ENCODE measurements around the gene MAGI2.
"Not testable (repeated sequence)": the region's sequence is repeated elsewhere in the genome, so short reads cannot be mapped to it uniquely, and the experiment has no call there.

The MAGI2 gene

GRCh38 chr7:78326876-78327275 lies 1126.6 kb downstream of the MAGI2 start:
- no peak for DNase-seq

DNA sequence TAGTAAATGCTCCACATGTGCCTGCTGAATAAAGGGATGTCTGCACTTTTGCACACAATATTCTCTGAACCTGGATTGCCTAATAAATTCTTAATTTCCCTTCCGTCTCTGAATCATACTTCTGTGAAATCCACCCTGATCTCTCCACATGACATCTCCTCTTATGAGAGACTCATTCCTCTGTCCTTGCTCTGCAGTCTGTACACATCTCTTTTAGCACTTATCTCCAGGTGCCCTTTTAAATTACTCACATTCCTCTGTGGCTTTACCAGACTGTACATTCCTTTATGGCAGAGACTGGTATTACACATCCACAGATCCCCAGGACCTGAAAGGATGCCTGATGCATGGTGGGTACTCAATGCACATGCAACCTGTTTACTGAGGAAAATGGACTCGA lies 1127.3 kb downstream of the MAGI2 start:
- DNase-seq: no peak

DNA sequence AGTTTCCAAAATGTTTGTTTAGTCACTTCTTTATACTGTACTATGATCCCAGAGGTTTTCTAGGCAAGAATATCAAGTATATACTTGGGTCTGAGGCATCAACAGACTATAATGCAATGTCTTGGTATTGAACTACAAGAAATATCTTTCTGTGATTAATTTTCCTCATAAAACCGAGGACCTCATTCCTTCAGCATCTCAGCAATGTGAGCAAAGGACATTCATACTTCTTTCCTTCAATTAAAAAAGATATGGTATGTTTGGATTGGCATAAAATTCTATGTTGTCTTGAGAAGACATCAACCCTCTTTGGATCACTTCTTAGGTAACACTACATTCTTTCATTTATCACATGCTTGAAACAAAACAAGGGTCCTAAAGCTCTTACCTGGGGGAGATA lies 1130.3 kb downstream of the MAGI2 start:
- DNase-seq: no peak

GRCh38 chr7:78322231-78322630 lies 1131.2 kb downstream of the MAGI2 start:
- DNase-seq: not testable (repeated sequence)

DNA sequence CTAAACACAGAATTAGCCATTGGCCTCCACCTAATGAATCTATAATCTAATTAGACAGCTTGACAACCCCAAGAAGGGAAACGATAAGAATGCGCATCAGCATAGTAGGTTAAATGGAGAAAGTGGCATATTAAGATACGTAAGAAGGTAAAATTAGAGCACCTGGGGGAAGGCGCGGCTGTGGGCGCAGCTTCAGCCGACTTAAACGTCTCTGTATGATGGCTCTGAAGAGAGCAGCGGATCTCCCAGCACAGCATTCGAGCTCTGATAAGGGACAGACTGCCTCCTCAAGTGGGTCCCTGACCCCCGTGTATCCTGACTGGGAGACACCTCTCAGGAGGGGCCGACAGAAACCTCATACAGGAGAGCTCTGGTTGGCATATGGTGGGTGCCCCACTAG lies 1136.1 kb downstream of the MAGI2 start:
- no peak for DNase-seq

GRCh38 chr7:78316110-78316509 lies 1137.4 kb downstream of the MAGI2 start:
- DNase-seq: no peak

DNA sequence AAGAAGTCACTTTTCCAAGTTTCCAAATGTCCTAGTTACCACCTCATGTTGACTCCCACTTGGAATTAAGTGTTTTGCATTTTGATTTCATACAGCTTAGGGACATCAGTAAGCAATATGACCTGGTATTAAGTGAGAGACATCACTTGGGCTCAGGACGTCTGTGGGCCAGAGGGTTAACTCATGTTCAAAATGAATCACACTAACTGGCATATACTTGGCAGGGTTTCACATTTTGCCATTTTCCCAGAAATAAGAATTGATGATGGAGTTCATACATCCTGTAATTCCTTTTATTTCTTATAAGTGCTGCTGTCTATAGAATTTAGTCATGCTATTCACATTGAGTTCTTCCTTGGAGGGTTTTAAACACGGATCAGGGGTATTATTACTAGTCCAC lies 1138.3 kb downstream of the MAGI2 start:
- no peak for DNase-seq

GRCh38 chr7:78311181-78311580 lies 1142.3 kb downstream of the MAGI2 start:
- no peak for DNase-seq

- no peak for DNase-seq
These were observed 1145.6 kb downstream of the MAGI2 start for GRCh38 chr7:78307892-78308291.

DNA sequence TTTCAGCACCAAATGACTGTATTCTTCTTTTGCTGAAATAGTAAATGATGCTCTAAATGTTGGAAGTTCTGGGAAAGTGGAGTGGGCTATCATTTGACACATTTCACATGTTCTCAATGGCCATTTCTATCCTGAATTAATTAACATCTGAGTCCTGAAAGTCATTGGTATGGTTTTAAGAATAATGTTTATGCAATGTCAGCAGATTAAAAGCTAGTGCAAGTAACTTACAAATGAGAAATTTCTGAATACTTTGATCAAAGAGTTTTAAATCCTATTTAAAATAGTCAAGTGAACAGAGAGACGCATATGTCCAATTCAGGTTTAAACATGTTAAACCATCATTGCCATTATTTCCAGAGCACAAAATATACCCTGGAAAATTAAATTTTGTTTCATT lies 1146.8 kb downstream of the MAGI2 start:
- no peak for DNase-seq

- no peak for DNase-seq
These were observed 1152.1 kb downstream of the MAGI2 start for GRCh38 chr7:78301407-78301806.

DNA sequence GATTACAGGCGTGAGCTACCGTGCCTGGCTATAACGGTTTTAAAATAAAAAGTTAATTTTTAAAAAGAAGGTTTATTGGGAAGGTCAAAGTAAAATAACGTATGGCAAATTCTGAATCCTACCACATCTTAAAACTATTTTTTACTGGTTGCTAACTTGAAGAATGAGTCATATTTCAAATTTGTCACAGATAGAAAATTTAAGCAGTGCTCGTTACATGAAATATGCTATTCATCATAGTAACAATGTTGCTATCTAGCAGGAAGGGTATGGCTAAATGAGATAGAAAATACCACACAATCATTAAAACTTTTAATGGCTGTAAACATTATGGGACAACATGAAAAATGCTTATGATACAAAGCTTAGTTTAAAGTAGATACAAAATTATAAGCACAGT lies 1154.4 kb downstream of the MAGI2 start:
- DNase-seq: no peak

DNA sequence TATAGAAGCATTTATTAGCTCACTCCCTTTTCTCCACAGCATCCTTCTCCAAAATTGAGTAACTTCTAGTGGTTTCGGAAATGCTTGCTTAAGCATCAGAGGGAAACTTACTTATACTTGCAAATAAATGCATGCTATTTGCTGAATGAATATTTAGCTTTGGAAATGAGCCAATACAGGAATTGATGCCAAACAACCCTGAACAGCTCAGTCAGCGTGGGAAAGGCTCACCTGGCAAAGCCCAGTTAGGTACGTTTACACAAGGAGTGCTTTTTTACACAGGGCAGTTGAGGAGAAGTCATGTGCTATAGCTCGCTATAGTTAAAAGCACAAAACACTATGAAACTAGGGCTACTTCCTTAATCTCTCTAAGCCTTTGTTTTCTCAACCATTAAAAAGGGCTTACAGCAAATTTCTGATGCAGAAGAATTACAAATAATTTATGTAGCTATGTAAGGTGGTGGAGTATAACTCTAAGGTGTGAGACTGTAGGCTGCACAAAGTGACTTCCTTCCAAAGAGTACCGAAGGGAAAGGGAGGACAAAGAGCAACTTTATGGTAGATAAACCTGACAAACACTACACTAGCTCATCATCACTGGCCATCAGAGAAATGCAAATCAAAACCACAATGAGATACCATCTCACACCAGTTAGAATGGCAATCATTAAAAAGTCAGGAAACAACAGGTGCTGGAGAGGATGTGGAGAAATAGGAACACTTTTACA lies 1156.7 kb downstream of the MAGI2 start:
- DNase-seq: no peak

DNA sequence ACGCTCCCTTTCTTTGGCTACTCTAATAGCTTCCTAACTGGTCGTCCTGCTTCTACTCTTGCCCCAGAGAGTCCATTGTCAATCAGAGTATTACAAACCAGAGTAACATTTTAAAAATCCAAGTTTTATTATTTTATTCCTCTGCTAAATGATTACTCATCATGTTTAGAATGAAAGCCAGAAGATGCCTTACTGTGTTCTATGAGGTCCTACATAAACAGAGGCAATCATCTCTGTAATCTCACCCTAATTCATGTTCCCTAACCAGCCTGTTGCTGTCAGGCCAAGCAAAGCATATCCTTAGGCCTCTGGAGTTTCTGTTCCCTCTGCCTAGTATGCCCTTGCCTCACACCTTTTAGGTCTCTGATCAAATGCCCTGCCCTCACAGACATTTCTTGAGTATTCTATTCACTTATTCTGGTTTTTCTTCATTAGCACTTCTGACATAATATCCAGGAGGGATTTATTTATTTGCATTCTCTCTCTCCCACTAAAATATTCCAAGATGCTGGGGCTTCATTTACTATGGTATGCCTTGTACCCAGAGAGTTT lies 1157.3 kb downstream of the MAGI2 start:
- no peak for DNase-seq

DNA sequence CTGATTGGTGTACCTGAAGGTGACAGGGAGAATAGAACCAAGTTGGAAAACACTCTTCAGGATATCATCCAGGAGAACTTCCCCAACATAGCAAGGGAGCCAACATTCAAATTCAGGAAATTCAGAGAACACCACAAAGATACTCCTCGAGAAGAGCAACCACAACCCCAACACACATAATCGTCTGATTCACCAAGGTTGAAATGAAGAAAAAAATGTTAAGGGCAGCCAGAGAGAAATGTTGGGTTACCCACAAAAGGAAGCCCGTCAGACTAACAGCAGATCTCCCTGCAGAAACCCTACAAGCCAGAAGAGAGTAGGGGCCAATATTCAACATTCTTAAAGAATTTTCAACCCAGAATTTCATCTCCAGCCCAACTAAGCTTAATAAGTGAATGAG lies 1164.0 kb downstream of the MAGI2 start:
- DNase-seq: not testable (repeated sequence)

DNA sequence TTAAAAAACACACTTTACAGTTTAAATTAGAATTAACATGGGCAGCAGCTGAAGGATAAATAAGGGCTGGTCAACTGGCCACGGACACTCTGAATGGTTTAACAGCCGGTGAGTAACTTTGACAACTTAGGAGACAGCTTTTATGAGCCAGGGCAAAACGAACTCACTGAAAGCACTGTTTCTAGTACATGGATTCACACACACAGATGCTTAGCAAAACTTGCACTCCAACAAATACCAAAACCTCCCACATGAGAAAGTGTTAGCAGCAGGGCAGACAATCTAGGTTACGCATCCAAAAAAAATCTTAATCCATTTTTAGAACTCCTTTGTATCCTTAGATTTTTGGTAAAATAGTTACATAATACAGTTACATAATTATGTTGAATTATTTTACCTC lies 1168.5 kb downstream of the MAGI2 start:
- DNase-seq: no peak

DNA sequence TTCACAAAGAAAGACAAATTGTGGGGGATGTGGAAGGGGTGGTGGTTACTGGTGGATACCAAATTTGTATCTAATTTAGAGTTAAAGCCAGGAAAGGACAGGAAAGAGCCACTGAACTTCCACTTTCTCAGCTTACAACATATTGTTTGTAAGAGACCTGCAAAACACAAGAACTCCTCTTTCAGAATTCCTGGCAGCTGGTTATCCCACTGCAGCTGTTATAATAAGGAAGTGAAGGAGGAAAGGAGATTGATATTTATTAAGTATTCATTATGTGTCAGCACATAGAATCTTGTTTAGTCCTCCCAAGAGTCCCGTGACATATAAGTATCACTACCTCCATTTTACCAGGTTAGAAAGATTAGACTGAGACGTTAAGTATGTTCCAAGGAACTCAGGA lies 1173.2 kb downstream of the MAGI2 start:
- DNase-seq: no peak

DNA sequence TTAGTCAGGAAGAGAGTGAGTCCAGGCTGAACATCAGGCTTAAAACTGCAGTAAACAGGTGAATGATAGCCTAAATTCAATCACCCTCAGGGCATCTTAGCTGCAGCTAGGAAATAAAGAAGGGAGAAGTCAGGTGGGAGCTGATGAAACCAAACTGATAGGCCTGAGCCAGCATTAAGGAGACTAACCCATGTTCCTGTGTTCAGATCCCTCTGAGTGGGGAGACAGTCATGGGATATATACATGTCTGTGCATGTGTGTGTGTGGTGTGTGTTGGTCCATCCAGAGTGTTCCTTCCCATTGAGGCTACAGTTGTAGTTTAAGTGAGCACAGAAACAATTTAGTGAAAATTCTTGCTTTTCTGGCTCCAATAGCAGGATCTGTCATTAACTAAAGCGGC lies 1174.0 kb downstream of the MAGI2 start:
- DNase-seq: no peak

GRCh38 chr7:78279032-78279431 lies 1174.4 kb downstream of the MAGI2 start:
- no peak for DNase-seq

DNA sequence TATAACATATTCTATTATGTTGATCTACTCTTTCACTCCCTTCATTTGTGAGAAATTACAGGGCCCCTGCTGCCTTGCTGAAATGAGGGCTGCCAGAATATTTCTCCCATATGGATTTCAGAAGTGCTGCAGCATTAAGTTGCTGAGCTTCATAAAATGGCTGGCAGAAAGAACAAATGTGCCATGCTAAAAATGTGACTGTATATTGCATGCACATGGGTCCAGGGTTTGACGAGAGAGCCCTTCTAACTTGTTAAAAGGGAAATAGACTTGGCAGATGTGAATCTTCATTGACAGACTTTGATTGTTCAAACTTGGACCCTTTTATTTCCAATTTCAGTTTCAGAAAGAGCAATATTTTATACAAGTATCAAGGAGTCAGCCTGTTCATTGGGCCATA lies 1186.3 kb downstream of the MAGI2 start:
- no peak for DNase-seq

- DNase-seq: no peak
These were observed 1188.0 kb downstream of the MAGI2 start for GRCh38 chr7:78265486-78265885.

DNA sequence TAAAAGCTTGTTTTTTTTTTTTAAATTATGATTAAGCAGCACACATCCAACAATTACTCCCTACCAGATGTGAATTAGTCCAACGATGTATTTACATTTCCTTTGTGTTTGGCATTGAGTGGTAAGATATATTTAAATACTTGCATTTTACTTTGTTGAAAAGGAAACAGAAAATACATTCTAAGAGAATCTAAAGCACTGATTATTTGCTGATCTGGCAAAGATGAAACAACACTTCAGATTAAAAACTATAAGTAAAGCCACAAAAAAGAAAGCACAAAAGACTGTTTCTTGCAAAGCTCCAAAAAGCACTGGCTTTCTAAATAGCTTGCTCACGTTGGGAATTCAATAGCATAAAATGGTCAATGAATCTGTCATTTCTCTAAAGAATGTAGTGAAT lies 1188.4 kb downstream of the MAGI2 start:
- no peak for DNase-seq

DNA sequence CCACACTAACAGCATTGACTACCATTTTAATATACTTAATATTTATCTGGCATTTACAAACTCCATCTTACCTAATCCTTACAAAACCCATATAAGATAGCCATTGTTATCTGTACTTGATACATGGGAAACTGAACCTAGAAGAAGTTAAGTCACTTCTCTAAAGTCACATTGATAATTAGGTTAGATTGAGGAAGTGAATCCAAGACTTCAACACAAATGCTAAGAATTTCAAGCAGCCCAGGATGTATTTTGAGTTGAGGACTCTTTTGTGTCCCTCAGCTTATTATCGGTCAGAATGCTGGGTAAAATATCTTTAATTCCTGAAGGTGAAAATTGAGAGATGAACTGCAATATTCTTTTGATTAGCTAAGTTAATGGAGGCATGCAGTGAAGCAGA lies 1189.4 kb downstream of the MAGI2 start:
- no peak for DNase-seq

DNA sequence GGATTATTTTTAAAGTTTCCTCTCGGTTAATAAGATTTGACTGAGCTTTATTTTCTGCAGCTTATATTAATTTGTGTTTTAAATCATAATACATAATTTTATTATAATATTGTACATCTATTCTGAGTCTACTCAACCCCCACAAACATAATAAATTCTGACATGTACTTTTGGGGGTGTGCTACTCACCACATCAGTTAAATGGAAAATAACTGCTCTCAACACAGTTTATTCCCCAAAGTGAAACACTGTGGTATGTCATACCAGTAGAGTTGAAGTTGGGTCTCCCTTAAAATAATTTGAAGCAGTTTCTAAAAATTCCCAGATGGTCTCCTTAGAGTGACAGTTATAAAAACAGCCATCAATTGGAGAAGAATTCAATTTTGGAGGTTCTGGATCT lies 1191.7 kb downstream of the MAGI2 start:
- DNase-seq: no peak

GRCh38 chr7:78261302-78261701 lies 1192.2 kb downstream of the MAGI2 start:
- DNase-seq: no peak
